IMR-90 (cell line): Measurements from ENCODE around the gene UMODL1. TPM values are rescaled to one million over a fixed set of nuclear protein-coding genes. Genes with fewer than 3 reads are reported as not detected.

ENCODE experiments used
- ATAC-seq: fragments of 200-7000 bp; cut with Tn5 transposase; 2 replicates; pipeline ENCODE4 v1.9.1; 2020; ENCODE audit warnings: low read depth, mild to moderate bottlenecking, moderate library complexity
- BruUV-seq: library from RNA; stranded (reverse); fragments of 400-500 nt; replicated peaks from 2 replicates; lab custom pipeline; 2021; lab: Mats Ljungman, UMichigan
- CTCF ChIA-PET: fragments of 300-600 bp; formaldehyde crosslinking; extraction: SDS; loops from one replicate; lab custom pipeline; 2021; ENCODE audit warnings: antibody characterized with exemption; lab: Yijun Ruan, JAX
- POLR2A ChIA-PET: fragments of 300-600 bp; sonication (Branson Sonifier 250); formaldehyde crosslinking; loops from one replicate; lab custom pipeline; 2022; ENCODE audit warnings: antibody characterized with exemption; ENCODE audit not compliant: unreplicated experiment; lab: Charles Lee
- DNase-seq: peaks from one replicate; pipeline ENCODE4 v3.0.0; 2013
- H2AFZ ChIP-seq: replicated peaks from 2 replicates; pipeline ENCODE3; 2013; ENCODE audit warnings: low read length, mild to moderate bottlenecking; ENCODE audit not compliant: poor library complexity
- H2AK5ac ChIP-seq: 2 replicates; pipeline ENCODE4 v1.6.1; 2013; ENCODE audit warnings: low read depth, low read length, inconsistent platforms
- H2AK9ac ChIP-seq: replicated peaks from 2 replicates; pipeline ENCODE3; 2013; ENCODE audit warnings: mild to moderate bottlenecking, low read depth, low read length, moderate library complexity; ENCODE audit not compliant: poor library complexity
- H2BK120ac ChIP-seq: 2 replicates; pipeline ENCODE4 v1.6.1; 2013; ENCODE audit warnings: low read depth, low read length, inconsistent platforms
- H2BK15ac ChIP-seq: 3 replicates; pipeline ENCODE4 v1.6.1; 2013; ENCODE audit warnings: low read depth, low read length, inconsistent platforms
- H2BK20ac ChIP-seq: 2 replicates; pipeline ENCODE4 v1.6.1; 2013; ENCODE audit warnings: low read depth, mild to moderate bottlenecking, inconsistent platforms, low read length, moderate library complexity
- H2BK5ac ChIP-seq: 2 replicates; pipeline ENCODE4 v1.6.1; 2013; ENCODE audit warnings: mild to moderate bottlenecking, low read depth, low read length, inconsistent platforms; ENCODE audit not compliant: poor library complexity, severe bottlenecking
- H3K14ac ChIP-seq: replicated peaks from 2 replicates; pipeline ENCODE4 v1.6.1; 2013; ENCODE audit warnings: low read depth, low read length, inconsistent platforms
- H3K18ac ChIP-seq: 2 replicates; pipeline ENCODE4 v1.6.1; 2013; ENCODE audit warnings: low read depth, low read length, control low read depth
- H3K23ac ChIP-seq: 2 replicates; pipeline ENCODE4 v1.6.1; 2013; ENCODE audit warnings: low read depth, low read length, inconsistent platforms
- H3K27ac ChIP-seq: 2 replicates; pipeline ENCODE4 v1.5.1; 2013; ENCODE audit warnings: mild to moderate bottlenecking, control low read depth, low read length; ENCODE audit not compliant: insufficient read depth
- H3K27me3 ChIP-seq: 2 replicates; pipeline ENCODE4 v1.6.1; 2013; ENCODE audit warnings: low read length; ENCODE audit not compliant: control insufficient read depth, insufficient read depth
- H3K36me3 ChIP-seq: 2 replicates; pipeline ENCODE4 v1.6.1; 2013; ENCODE audit warnings: low read length, mixed read lengths; ENCODE audit not compliant: control insufficient read depth, insufficient read depth
- H3K4ac ChIP-seq: 2 replicates; pipeline ENCODE4 v1.6.1; 2013; ENCODE audit warnings: low read depth, low read length, inconsistent platforms
- H3K4me1 ChIP-seq: 2 replicates; pipeline ENCODE4 v1.6.1; 2013; ENCODE audit warnings: low read length, mixed read lengths; ENCODE audit not compliant: control insufficient read depth, insufficient read depth
- H3K4me2 ChIP-seq: 2 replicates; pipeline ENCODE4 v1.6.1; 2013; ENCODE audit warnings: low read depth, mild to moderate bottlenecking, control low read depth, low read length, moderate library complexity
- H3K4me3 ChIP-seq: 2 replicates; pipeline ENCODE4 v1.5.1; 2013; ENCODE audit warnings: low read depth, mild to moderate bottlenecking, control low read depth, low read length, moderate library complexity; ENCODE audit not compliant: insufficient read depth
- H3K56ac ChIP-seq: 2 replicates; pipeline ENCODE4 v1.6.1; 2013; ENCODE audit warnings: low read length, inconsistent platforms; ENCODE audit not compliant: insufficient read depth; ENCODE audit errors: extremely low read depth
- H3K79me1 ChIP-seq, 2 experiments: 2 replicates each; pipeline ENCODE4 v1.6.1; 2013; ENCODE audit warnings: low read length in 2 of 2, inconsistent platforms in 1 of 2, low read depth in 1 of 2
- H3K9ac ChIP-seq: 2 replicates; pipeline ENCODE4 v1.6.1; 2013; ENCODE audit warnings: low read depth, low read length, control low read depth
- H3K9me1 ChIP-seq: 2 replicates; pipeline ENCODE4 v1.6.1; 2013; ENCODE audit warnings: low read length, inconsistent platforms; ENCODE audit not compliant: insufficient read depth
- H3K9me3 ChIP-seq: 2 replicates; pipeline ENCODE4 v1.6.1; 2013; ENCODE audit warnings: low read length; ENCODE audit not compliant: control insufficient read depth, insufficient read depth
- H4K20me1 ChIP-seq: 2 replicates; pipeline ENCODE4 v1.6.1; 2013; ENCODE audit warnings: low read length, inconsistent platforms; ENCODE audit not compliant: insufficient read depth
- H4K5ac ChIP-seq: 2 replicates; pipeline ENCODE4 v1.6.1; 2013; ENCODE audit warnings: mild to moderate bottlenecking, low read depth, low read length, control low read depth
- H4K8ac ChIP-seq, 2 experiments: 2 replicates each; pipeline ENCODE4 v1.6.1; 2013; ENCODE audit warnings: low read depth in 2 of 2, low read length in 2 of 2, control low read depth in 1 of 2, inconsistent platforms in 1 of 2
- H4K91ac ChIP-seq: 2 replicates; pipeline ENCODE4 v1.6.1; 2013; ENCODE audit warnings: low read depth, low read length, inconsistent platforms; ENCODE audit not compliant: insufficient read depth
- BHLHE40 ChIP-seq: fragments of 150-350 bp; IDR thresholded peaks from 2 replicates; pipeline ENCODE4 v1.6.1; 2016; ENCODE audit warnings: mild to moderate bottlenecking, low read depth, low read length
- CEBPB ChIP-seq: IDR thresholded peaks from 2 replicates; pipeline ENCODE4 v1.6.1; 2012; ENCODE audit warnings: low read depth, low read length, improper control_type of control experiment
- FOS ChIP-seq: fragments of 150-350 bp; IDR thresholded peaks from 2 replicates; pipeline ENCODE4 v1.6.1; 2016; ENCODE audit warnings: low read depth, low read length
- MXI1 ChIP-seq: IDR thresholded peaks from 2 replicates; pipeline ENCODE4 v1.6.1; 2012; ENCODE audit warnings: low read depth, mild to moderate bottlenecking, low read length, moderate library complexity, borderline replicate concordance
- NFE2L2 ChIP-seq: fragments of 150-350 bp; IDR thresholded peaks from 2 replicates; pipeline ENCODE4 v1.6.1; 2016; ENCODE audit warnings: low read depth, mild to moderate bottlenecking, low read length
- POLR2A ChIP-seq: IDR thresholded peaks from 2 replicates; pipeline ENCODE4 v1.6.1; 2012; ENCODE audit warnings: mild to moderate bottlenecking, low read depth, low read length
- RFX5 ChIP-seq: IDR thresholded peaks from 2 replicates; pipeline ENCODE4 v1.8.0; 2012; ENCODE audit warnings: low read depth, mild to moderate bottlenecking, low read length, moderate library complexity
- SMC3 ChIP-seq: fragments of 150-350 bp; IDR thresholded peaks from 2 replicates; pipeline ENCODE4 v1.6.1; 2016; ENCODE audit warnings: low read depth, mild to moderate bottlenecking, antibody characterized with exemption, low read length, moderate library complexity
- WGBS, 2 experiments: methylation state at CpG; one replicate each; pipeline versions ENCODE4 v1.1.5 to v1.1.7; 2013; ENCODE audit warnings: missing lambda C conversion rate in 2 of 2; ENCODE audit not compliant: insufficient read length in 1 of 2; ENCODE audit errors: extremely low coverage in 2 of 2; 5-methylcytosine and 5-hydroxymethylcytosine counted together
- dilution Hi-C: fragments of 300-500 bp; cut with HindIII; formaldehyde crosslinking; loops from one replicate; pipeline ENCODE4 v1.14.3; 2018; ENCODE audit warnings: low sequenced_read_pairs; ENCODE audit not compliant: unreplicated experiment
- in situ Hi-C: fragments of 300-500 bp; cut with MboI; formaldehyde crosslinking; loops from 3 replicates; pipeline ENCODE4 v1.14.3; 2019; ENCODE audit warnings: low sequenced_read_pairs, inconsistent platforms, mixed read lengths
- intact Hi-C: fragments of 100-400 bp; cut with micrococcal nuclease; formaldehyde crosslinking; loops from 2 replicates; pipeline ENCODE4 v1.10.0; 2022
- polyA plus RNA-seq, 3 experiments: library from polyadenylated mRNA; depleted of rRNA; stranded (reverse); fragments of >200 nt; gene quantifications; 2 replicates each; pipeline ENCODE4 v1.2.3, GENCODE V29; 2012; ENCODE audit warnings: low replicate concordance in 1 of 3
- total RNA-seq: library from RNA; depleted of rRNA; stranded (reverse); fragments of >200 nt; gene quantifications from 2 replicates; pipeline ENCODE4 v1.2.3, GENCODE V29; 2012
- TF ChIP-seq, protein P1 (sequence below): fragments of 150-350 bp; IDR thresholded peaks from 2 replicates; pipeline ENCODE4 v1.6.1; 2017; ENCODE audit warnings: mild to moderate bottlenecking, antibody characterized with exemption, low read length, low read depth
- TF ChIP-seq, protein P2 (sequence below): fragments of 150-350 bp; IDR thresholded peaks from 2 replicates; pipeline ENCODE4 v1.6.1; 2016; ENCODE audit warnings: low read depth, mild to moderate bottlenecking, low read length, moderate library complexity, borderline replicate concordance
- TF ChIP-seq, protein P3 (sequence below): conservative IDR thresholded peaks from 2 replicates; pipeline ENCODE4 v1.5.1; 2012; ENCODE audit warnings: mild to moderate bottlenecking, low read depth, low read length, improper control_type of control experiment

The UMODL1 gene
- total and polyA plus RNA-seq, 2 of the 4 experiments (the other 2 are of a cell fraction), result 0.02 TPM; not detected in 1

DNA sequence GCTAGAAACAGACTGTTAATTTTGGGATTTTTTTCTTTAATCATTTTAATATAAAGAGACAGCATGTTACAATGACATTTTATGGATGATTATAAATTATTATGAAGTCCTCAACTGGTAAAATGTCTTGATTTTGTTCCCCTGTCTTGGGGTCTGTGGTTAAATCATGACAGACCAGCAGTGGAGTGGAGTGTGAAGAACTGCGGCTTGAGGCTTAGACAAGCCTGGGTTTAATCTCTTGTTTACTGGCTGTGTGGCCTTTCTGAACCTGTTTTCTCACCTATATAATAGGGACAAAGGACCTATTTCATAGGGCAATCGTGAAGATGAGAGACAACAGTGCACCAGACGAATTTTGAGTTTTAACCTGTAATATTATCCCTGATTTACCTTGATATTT lies 1.8 kb upstream of the UMODL1 start:
- Histone ChIP-seq H3K4me1 (no peaks in the 10 kb centered on the region), H3K23ac (no peak overlapping the region), H3K27me3 (peaks cover 15% of the 10 kb centered on the region), H2AK9ac (no peak overlapping the region), H2BK120ac (no peak overlapping the region), H3K56ac (no peak overlapping the region), H3K9ac (no peak overlapping the region), H3K14ac (no peak overlapping the region), H4K5ac (no peak overlapping the region), H2AK5ac (no peak overlapping the region), H3K79me1 (no peaks in the 10 kb centered on the region), H2BK20ac (no peak overlapping the region), H2AFZ (no peak overlapping the region), H3K9me1 (0 out of 2 replicates have a peak, but pooled peaks cover 4% of the 10 kb centered on the region), H2BK15ac (no peak overlapping the region), H4K20me1 (no peaks in the 10 kb centered on the region), H3K4ac (no peak overlapping the region), H3K9me3 (no peaks in the 10 kb centered on the region), H4K91ac (no peak overlapping the region), H3K36me3 (no peaks in the 10 kb centered on the region), H3K4me3 (no peak overlapping the region), H4K8ac (no peak overlapping the region), H2BK5ac (no peak overlapping the region), H3K27ac (no peak overlapping the region), H3K4me2 (no peak overlapping the region), H3K18ac (no peak overlapping the region)
- CTCF ChIA-PET, result no interaction called here
- DNase-seq (no peak), ATAC-seq (no peak)
- intact Hi-C loops (no loop called here), in situ Hi-C loops (no loop called here), dilution Hi-C loops (no loop called here)
- WGBS, 2 experiments, result no CpG with 5 or more reads among the region's 3 CpGs
- TF ChIP-seq, protein P1, sequence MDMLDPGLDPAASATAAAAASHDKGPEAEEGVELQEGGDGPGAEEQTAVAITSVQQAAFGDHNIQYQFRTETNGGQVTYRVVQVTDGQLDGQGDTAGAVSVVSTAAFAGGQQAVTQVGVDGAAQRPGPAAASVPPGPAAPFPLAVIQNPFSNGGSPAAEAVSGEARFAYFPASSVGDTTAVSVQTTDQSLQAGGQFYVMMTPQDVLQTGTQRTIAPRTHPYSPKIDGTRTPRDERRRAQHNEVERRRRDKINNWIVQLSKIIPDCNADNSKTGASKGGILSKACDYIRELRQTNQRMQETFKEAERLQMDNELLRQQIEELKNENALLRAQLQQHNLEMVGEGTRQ, result no peak
- TF ChIP-seq SMC3 (no peak), NFE2L2 (no peak), RFX5 (no peak), BHLHE40 (no peak), MXI1 (no peak), CEBPB (no peak), POLR2A (no peak), FOS (no peak)
- TF ChIP-seq, protein P2, sequence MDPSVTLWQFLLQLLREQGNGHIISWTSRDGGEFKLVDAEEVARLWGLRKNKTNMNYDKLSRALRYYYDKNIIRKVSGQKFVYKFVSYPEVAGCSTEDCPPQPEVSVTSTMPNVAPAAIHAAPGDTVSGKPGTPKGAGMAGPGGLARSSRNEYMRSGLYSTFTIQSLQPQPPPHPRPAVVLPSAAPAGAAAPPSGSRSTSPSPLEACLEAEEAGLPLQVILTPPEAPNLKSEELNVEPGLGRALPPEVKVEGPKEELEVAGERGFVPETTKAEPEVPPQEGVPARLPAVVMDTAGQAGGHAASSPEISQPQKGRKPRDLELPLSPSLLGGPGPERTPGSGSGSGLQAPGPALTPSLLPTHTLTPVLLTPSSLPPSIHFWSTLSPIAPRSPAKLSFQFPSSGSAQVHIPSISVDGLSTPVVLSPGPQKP, result no peak
- TF ChIP-seq, protein P3, sequence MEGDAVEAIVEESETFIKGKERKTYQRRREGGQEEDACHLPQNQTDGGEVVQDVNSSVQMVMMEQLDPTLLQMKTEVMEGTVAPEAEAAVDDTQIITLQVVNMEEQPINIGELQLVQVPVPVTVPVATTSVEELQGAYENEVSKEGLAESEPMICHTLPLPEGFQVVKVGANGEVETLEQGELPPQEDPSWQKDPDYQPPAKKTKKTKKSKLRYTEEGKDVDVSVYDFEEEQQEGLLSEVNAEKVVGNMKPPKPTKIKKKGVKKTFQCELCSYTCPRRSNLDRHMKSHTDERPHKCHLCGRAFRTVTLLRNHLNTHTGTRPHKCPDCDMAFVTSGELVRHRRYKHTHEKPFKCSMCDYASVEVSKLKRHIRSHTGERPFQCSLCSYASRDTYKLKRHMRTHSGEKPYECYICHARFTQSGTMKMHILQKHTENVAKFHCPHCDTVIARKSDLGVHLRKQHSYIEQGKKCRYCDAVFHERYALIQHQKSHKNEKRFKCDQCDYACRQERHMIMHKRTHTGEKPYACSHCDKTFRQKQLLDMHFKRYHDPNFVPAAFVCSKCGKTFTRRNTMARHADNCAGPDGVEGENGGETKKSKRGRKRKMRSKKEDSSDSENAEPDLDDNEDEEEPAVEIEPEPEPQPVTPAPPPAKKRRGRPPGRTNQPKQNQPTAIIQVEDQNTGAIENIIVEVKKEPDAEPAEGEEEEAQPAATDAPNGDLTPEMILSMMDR, result no peak
- POLR2A ChIA-PET, result no interaction called here
- no TSS peak for BruUV-seq
